HG03342 (cell line): Measurements from ENCODE around the gene CRYL1.
A peak's percentile ranks its signal among the peaks of the same experiment; 100 is the strongest.

Experiments
- ATAC-seq: cut with Tn5 transposase; IDR thresholded peaks from one replicate; pipeline ENCODE4 v1.9.1; 2021; ENCODE audit warnings: mild to moderate bottlenecking, moderate library complexity; ENCODE audit not compliant: unreplicated experiment

CRYL1 gene

DNA sequence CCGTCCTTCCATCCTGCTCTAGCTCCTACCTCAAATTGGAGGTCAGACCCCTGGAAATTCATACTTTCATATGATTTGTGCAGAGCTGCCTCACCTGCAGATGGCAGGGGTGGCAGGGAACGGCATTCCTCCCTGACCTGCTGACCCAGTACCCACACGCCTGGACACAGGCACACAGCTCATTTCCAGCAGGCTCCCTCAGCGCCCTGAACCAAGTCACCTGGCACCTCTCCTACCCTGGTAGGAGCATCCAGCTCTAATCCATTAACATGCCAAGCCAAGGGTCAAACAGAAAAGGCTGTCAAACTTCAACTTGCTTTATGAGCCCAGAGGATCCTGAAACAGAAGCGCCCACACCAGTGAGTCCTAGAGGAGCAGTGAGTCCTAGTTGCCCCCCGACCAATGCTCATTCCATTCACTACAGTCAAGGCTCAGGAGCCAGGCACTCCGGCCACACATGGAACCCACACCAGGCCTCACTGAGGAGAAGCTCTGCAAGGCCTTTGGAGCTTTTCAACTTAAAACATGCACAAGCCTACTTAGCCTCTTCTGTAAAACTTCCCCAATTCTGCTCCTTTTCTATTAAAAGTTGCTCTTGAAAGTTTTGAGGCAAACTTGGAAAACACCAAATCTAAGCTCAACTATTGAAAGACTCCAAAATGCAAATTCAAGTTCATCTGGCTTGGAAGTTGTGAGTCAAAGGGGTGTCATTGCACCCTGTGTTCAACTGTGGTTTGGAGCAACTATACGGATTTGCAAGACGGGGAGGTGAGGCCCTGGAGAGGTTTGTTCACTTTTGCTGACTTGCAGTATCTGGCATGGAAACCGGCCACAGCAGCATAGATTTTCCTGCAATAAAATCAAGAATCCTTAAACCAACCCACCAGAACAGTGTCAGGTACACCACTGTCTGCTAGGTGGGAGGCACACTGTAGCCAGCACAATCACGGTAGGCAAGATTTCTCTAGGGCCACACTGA lies 96.7 kb downstream of the CRYL1 start:
- ATAC-seq, result no peak

DNA sequence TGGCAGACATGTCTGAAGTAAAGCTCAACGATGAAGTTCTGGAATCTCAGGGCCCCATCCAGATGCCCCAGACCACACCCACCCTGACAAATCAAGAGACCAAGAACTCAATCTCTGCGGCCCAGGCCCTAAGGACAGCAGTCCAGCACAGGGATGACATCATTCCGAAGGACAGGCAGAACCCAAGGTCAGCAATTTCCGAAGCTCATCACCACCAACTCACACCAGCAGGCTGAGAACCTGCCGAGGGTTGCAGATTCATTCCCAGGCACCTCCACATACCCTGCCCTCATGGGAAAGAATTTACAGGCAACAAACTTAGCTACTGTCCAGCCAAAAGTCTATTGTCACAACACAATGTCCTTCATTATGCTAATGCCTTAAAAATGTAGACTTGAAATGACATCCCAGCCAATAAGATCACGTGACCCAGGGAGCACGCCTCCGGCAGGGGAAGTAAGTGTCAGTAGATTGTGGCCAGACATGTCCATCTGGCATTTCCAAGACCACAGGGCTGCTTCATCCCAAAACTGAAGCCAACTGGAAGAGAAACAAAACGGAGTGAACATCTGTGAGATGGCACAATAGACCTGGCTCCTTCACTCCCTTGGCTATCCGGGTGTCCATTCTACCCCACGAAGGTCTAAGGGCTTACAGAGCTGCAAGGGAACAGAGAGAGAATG lies 98.8 kb downstream of the CRYL1 start:
- ATAC-seq, result no peak

DNA sequence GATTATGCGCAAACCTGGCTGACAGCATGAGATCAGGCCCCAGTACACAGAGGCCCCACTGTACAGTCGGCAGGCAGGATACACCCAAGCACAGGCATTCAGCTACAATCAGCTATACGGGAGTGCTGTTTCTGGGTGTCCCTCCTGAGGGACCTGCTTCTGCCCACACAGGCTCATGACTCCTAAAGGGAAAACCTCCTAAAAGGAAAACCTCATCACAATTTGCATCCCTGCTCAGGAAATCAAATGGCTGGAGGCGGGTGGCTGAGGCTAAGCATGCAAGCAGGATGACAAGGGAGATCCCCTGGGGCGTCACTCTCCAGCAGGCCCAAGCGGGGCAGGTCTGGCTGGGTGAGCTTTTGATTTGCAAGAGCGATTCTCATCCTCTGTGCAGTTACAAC lies 99.8 kb downstream of the CRYL1 start:
- peak; percentile 74 for ATAC-seq

DNA sequence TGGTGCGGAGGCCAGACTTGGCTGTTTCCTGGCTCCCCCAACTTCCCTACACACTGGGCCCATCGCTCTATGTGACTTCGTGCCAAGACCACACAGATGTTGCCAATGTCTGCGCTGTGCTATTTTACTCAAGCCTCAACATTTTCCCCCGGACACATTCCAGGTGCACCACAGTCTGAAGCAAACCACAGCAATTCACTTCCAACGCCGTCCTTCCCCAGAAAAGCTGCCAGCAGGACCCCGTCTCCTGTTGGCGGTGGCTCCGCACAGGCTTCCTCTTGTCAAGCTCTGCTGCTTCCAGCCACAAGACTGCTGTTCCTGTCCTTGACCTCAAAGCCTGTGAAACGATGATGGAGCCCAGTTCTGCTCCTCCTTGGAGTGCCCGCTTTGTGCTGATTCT lies 100.7 kb downstream of the CRYL1 start:
- no peak for ATAC-seq

DNA sequence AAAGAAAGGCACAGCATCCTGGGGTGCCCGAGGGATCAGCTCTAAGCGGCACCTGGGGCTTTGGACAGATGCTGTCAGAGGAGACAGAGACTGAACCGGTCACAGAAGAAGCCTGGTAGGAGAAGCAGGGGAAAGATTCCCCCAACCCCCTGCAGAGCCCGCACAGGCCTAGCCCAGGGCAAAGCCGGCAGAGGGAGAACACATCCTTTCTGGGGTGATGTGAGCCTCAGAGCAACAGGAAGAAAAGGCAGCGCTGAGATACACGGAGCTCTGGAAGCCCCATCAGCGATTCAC lies 101.2 kb downstream of the CRYL1 start:
- no peak for ATAC-seq

DNA sequence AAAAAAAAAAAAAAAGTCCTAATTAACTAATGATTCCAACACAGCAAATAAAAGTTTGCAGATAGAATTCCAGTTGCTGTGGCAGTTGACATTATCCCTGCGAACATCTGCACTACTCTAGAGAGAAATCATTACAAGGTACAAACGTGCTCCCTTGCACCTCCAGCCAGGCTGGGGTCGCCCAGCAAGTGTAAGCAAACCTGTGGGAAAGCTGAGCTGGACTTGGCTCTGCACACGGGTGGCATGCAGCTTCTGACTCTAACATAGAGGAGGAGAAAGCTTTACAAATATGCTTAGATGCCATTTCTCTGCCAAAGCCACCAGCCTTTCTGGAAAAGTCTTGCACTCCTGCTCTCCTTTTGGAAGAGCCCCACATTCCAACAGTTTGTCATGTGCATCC lies 103.3 kb downstream of the CRYL1 start:
- ATAC-seq, result no peak

DNA sequence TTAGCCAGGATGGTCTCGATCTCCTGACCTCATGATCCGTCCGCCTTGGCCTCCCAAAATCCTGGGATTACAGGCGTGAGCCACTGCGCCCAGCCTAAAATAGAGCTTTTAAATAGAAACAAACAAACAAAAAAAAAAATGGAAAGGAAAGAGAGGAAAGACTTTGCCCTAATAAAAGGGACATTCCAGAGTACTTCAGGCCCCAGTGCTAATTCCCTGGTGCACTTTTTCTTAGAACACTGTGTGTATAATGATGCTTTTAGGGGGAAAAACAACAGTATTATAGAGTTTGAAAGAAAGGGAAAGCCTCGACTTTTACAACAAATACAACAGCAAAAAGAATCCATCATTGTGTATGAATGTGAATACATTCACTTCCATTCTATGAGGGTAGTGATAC lies 104.7 kb downstream of the CRYL1 start:
- ATAC-seq, result no peak

DNA sequence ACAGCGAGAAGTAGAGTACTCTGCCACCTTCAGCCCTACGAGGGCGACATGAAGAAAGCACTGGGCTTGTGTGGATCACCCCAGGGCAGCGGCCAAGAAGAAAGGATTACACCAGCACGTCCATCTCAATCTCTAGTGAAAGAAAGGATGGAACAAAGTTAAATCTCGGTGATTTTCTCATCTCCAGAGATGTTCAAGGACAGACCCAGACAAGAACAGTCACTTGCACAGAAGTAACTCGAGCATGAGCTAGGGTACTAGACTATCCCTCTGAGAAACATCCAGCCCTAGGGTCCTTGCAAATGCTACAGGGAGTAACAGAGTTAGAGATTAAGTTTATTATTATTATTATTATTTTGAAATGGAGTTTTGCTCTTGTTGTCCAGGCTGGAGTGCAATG lies 106.7 kb downstream of the CRYL1 start:
- no peak for ATAC-seq

DNA sequence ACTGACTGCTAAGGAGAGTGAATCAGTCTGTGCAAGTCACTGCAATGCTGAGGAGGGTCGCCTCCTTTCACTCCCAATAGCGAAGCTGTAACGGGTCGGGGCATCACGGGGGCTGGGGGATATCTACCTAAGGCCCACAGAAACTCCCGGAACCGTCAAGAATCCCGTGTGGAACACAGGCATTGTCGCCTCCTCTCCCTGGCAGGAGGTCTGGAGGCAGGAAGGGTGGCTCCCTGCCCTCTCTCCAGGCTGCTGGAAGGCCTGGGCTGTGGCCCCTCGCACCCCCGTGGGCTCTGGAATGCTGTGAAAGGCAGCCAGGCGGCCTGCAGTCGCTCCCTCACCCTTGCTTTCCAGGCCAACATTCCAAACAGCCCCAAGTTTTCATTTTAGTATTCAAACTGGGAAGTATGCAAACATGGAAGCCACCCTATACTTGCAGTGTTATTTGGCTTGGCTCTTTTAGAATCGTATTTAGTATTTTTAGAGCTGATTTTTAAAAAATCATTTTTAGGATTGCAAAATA lies 109.4 kb downstream of the CRYL1 start:
- ATAC-seq, result no peak

DNA sequence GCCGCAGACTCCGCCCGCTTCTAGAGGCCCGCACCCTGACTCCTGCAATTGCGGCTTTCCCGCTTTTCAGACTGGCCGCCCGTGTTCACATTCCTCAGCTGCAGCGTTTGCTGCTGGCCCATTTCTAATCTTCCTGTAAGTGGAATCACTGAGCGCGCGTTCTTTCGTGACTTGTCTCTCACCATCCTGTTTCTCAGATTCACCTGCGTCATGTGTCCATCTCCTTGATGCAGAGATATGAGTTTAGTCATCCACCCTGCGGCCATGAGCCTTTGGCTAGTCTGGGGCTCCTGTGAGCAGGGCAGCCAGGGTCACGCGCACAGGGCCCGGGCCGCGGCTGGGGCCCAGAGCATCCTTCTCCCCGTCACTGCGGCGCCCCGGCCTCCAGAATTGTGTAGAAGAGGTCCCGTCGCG lies 110.0 kb downstream of the CRYL1 start:
- ATAC-seq, result no peak

DNA sequence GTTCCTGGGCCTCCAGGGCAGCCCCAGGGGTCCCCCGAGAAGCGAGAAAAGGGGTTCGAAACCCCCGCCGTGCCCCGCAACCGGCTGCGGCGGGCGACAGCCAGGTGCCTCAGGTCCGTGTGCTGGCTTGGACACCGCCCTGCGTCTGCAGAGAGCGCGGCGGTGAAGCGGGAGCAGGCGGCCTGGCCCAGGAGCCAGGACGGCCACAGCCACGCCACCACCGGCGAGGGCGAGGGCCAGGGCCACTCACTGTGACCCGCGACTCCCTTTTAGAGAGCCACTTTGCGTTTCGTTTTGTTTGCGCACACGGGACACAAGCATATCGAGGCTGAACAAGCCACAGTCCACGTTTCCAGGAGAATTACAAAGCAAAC lies 110.4 kb downstream of the CRYL1 start:
- ATAC-seq, result no peak

DNA sequence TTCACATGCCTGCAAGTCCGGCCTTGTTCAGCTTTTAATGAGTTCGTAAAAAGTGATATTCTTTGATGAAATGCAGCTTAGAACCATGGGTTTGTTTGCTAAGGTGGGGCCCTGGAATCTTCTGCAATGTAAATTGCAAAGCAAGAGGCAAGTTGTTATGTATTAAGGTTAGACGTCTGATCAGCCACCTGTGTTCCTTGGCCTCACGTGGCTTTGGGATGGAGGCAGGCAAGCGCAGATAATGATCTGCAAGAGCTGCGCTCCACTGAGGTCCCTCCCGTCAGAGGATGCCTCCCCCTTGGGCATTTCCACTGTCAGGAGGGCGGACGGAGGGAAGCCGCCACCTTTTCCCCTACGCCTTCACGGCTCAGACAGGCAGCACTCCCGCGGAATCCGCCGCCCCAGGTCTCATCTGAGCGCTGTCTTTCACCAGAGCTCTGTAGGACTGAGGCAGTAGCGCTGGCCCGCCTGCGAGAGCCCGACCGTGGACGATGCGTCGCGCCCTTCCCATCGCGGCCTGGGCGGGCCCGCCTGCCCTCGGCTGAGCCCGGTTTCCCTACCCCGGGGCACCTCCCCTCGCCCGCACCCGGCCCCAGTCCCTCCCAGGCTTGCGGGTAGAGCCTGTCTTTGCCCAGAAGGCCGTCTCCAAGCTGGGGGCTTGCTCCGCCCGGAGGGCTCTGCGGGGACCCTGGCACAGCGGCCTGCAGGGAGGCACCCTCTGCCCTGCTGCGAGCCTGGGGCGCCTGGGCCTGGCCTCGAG lies 110.9 kb downstream of the CRYL1 start:
- ATAC-seq, result no peak

DNA sequence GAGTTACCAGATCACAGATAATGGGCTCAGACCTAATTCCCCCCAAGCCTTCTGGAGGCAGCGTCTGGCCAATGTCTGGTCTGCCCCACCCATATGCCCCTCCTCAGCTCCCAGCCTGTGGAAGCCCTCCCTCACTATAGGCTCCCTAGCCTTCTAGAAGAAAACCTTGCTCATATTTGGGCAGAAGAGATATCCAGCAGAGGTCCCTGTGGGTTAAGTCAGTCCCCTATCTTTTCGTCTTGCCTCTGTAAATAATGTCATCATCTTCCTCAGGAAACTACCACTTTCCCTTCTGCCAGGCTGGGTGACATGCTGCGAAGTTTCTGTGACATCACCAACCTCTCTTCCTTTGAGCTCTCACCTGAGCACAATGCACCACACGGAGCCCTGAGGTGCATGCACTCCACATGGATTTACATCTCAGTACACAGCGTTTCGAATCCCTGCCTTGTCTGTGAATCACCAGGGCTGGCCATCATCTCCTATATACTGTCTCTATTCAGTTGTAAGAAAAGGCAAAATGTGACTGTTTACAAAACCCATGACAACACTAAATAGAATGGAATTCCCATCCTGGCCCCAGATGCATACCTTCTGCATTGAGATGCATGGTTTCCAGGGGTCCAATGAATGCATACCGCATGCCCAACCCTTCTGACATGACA lies 112.8 kb downstream of the CRYL1 start:
- no peak for ATAC-seq

DNA sequence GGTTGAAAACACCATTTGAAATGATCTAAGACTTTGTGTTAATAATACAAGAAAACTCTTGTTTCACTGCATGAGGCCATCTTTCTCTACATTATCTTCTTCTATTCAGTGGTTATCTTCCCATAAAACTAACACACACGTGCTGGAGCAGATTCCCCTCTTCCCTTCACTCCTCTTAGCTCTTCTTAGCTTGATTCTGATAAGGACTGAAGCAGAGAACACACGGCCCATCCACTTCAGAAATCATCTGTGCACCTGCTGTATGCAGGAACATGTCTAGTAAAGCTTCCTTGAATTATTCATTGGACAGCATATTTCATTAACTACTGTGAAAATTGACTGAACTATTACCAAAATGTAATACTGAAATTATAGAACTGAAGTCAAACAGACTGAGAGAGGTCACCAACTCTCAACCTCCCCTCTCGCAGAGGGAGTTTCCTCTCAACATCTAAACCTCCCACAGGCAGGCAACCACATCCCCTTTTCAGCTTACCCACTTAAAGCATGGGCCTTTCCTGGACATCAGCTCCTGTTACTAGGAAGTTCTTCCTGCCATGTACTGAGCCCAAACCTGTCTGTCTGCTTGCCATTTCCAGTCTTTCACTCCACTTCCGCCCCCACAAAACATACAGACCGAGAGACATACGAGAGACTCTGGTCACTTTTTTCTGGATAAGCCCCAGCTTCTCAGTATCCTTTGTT lies 113.9 kb downstream of the CRYL1 start:
- ATAC-seq, result peak; percentile 94

DNA sequence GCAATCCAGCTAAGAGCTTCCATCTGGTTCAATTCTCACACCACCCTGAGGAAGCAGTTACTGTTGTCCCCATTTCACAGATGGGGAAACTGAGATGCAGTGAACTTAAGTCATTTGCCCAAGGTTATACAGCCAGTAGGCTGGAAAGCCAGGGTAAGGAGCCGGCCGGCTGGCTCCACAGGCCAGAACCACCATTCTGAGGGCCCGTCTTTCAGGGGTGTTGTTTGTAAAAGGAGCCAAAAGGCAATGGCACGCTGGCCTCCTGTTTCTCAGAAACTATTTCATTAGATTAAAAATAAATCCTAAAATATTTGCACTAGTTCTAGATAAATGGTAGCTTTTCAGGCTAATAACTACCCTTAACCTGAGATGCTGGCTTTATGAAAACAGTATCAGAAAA lies 114.9 kb downstream of the CRYL1 start:
- no peak for ATAC-seq

DNA sequence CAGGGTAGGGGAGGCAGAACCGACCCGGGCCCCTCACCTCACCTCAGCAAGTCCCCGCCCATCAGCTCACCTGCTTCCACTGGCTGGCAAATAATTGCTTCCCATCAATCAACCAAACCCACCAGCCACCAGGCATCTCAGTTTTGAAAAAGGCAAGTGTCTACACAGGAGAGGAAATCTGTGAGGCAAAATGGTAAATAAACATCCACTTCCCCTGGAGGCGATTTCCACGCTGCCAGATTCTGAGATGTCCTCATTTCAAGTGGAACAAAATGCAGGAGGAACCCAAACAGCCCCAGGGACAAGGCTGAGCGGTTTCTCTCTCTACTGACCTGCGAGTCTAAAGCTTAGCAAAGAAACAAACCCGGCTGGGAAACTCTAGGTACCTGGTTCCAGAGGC lies 117.5 kb downstream of the CRYL1 start:
- no peak for ATAC-seq

DNA sequence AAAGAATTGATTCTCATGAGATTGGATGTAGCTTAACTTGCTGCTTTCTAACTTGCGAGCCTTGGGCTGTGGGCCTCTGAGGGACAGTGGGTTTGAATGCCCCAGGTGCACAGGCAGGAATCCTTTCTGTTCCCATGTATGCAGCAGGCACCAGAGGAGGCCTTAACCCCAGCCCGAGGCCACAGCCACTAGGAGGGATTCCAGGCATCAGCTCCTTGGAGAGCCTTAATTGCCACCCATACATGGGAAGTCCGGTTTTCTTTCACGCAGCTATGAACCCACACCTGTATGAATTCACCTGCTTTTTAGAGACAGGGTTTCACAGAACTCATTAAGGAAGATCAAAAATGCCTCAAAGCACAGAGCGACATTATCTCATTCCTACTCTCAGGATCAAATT lies 117.9 kb downstream of the CRYL1 start:
- ATAC-seq, result no peak

DNA sequence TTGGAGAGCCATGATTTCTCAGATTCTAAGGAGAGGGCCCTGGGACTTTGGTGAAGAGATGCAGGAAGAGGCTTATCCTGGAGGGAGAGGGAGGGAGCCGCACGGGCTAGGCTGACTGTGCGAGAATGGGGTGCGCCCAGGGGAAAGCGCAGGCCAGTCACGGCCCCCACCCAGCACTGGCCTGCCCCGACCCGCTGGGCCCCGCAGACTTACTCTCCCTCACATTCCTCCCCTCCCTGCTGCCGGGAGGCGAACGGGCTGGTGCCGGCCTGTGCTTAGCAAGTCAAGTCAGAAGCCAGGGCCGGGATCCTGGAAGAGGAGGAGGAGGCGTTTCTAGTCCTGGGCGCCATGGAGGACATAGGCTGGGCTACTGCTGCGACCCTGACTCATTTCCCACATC lies 120.0 kb downstream of the CRYL1 start:
- ATAC-seq, result no peak

DNA sequence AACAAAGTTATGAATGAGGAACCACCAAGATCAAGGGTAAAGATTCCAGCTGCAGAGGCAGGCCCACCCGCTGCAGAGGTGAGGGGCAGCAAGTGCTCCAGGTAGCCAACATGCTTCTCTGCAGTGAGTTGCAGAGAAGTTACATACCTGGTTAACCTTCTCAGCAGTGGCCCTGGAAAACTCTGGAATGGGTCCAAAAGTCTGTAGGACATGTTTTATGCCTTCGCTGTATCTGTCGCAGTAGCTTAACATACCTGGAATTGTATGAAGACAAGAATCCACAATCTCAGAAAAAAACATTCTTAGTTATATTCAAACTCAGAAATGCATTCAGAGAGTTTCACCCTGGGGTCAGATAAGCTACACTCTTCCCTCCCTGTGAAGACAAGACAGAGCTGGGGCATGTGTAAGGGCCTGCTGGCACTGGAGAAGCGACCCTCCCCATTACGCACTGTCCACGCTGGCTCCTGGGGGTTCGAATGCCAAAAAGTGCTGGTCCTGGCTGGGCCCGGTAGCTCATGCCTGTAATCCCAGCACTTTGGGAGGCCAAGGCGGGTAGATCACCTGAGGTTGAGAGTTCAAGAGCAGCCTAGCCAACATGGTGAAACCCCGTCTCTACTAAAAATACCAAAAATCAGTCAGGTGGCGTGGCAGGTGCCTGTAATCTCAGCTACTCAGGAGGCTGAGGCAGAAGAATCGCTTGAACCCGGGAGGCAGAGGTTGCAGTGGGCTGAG lies 121.0 kb downstream of the CRYL1 start:
- ATAC-seq, result no peak

DNA sequence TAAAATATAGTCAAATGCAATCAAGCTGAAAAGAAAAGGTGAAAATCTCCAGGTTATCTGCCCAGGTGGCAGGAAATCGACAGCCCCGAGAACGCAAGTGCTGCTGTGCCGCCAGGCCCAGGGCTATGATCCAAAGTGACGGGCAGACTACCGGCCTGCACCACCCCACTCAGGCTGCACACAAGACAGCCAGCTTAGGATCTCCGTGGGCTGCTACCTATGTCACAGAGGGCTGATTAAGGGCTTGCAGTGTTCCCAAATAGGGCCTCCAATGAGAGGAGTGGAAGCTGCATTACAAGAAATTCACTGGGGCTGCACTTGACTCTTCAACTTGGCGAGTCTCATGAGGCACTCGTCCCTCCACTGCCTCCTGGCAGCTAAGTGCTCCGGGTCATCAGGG lies 121.8 kb downstream of the CRYL1 start:
- no peak for ATAC-seq
